ENCODE measurements around the gene MPDZ. TPM values are rescaled to one million over a fixed set of nuclear protein-coding genes. Genes with fewer than 3 reads are reported as not detected.
"Not testable (repeated sequence)": the region's sequence is repeated elsewhere in the genome, so short reads cannot be mapped to it uniquely, and the experiment has no call there.

Gene MPDZ
- total RNA-seq, 2 experiments from 2014 or later = not detected

GRCh38 chr9:13252852-13253251 lies 26.6 kb downstream of the MPDZ start:
- POLR2A ChIA-PET = no interaction called here
- ATAC-seq = no peak

GRCh38 chr9:13244181-13244580 lies 35.3 kb downstream of the MPDZ start:
- no peak overlapping the region for H3K4me3 Mint-ChIP-seq
- H3K36me3 Mint-ChIP-seq (ENCODE audit: low read depth) = no peaks in the 10 kb centered on the region
- POLR2A ChIA-PET = no interaction called here
- H3K27ac Mint-ChIP-seq = no peak overlapping the region
- H3K4me1 Mint-ChIP-seq (ENCODE audit: low read depth) = no peaks in the 10 kb centered on the region
- DNase-seq = no peak
- no peaks in the 10 kb centered on the region for H3K9me3 Mint-ChIP-seq (ENCODE audit: insufficient read depth)
- no peaks in the 10 kb centered on the region for H3K27me3 Mint-ChIP-seq (ENCODE audit: low read depth)
- CTCF ChIA-PET = interaction anchor here (0.7 kb wide), 1 partner anchor 1708 kb away, joined by 3 read pairs; no protein-coding TSS in a partner anchor
- no peak for ATAC-seq

More at GRCh38 chr9:13252852-13253251, 26.6 kb downstream of the MPDZ start:
- no peaks in the 10 kb centered on the region for H3K36me3 Mint-ChIP-seq (ENCODE audit: low read depth)
- no peaks in the 10 kb centered on the region for H3K4me1 Mint-ChIP-seq (ENCODE audit: low read depth)
- H3K9me3 Mint-ChIP-seq (ENCODE audit: insufficient read depth) = peaks cover 3% of the 10 kb centered on the region
- H3K27ac Mint-ChIP-seq = no peak overlapping the region
- no peaks in the 10 kb centered on the region for H3K27me3 Mint-ChIP-seq (ENCODE audit: low read depth)
- CTCF ChIA-PET = no interaction called here
- H3K4me3 Mint-ChIP-seq = no peak overlapping the region
- no peak for DNase-seq

DNA sequence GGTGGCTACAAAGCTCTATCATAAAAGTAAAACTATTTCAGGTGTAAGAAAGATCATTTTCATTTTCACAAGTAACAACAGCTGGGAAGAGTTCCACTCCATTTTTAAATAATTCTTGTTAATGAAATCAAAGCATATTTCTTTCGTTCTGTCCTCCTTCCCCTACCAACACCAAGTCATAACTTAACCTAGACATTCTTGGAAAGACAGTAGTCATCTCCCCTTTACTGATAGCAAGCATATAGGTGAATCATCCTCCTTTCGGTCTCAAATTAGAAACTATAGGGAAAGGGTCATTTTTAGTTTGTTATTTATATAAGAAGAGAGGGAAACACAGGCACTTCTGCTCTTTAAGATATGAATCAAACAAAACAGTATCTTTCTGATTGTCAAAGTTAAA lies 38.2 kb downstream of the MPDZ start:
- H3K9me3 Mint-ChIP-seq (ENCODE audit: insufficient read depth) = no peaks in the 10 kb centered on the region
- CTCF ChIA-PET = no interaction called here

DNA sequence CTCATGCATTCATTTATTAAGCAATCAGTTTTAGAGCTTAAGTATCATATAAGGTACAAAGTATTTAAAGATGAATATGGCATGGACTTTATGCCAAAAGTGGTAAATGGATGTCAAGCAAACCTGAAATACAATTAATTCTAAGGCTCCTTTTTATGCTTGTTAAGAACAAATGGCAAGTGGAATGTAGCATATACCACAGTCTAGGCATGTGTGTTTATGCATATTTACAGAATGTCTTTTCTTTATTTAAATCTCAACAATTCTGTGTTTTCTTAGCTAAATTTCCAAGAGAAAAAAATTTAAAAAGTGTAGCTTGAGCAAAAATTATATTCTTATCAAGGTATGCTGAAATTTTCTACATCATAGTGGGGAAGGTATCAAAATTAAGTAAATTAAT lies 39.8 kb downstream of the MPDZ start:
- H3K4me3 Mint-ChIP-seq = no peak overlapping the region
- H3K4me1 Mint-ChIP-seq (ENCODE audit: low read depth) = no peaks in the 10 kb centered on the region
- ChIA-PET POLR2A (no interaction called here), CTCF (no interaction called here)
- H3K9me3 Mint-ChIP-seq (ENCODE audit: insufficient read depth) = no peaks in the 10 kb centered on the region
- H3K36me3 Mint-ChIP-seq (ENCODE audit: low read depth) = no peaks in the 10 kb centered on the region
- no peak overlapping the region for H3K27ac Mint-ChIP-seq
- DNase-seq (no peak), ATAC-seq (no peak)
- no peaks in the 10 kb centered on the region for H3K27me3 Mint-ChIP-seq (ENCODE audit: low read depth)

More for the DNA sequence above, 38.2 kb downstream of the MPDZ start:
- Mint-ChIP-seq H3K4me1 (ENCODE audit: low read depth) (no peaks in the 10 kb centered on the region), H3K27ac (no peak overlapping the region), H3K4me3 (no peak overlapping the region), H3K27me3 (ENCODE audit: low read depth) (no peaks in the 10 kb centered on the region), H3K36me3 (ENCODE audit: low read depth) (no peaks in the 10 kb centered on the region)
- POLR2A ChIA-PET = no interaction called here
- ATAC-seq (no peak), DNase-seq (no peak)

GRCh38 chr9:13239208-13239607 lies 40.3 kb downstream of the MPDZ start:
- Mint-ChIP-seq H3K27ac (no peak overlapping the region), H3K4me3 (no peak overlapping the region), H3K4me1 (ENCODE audit: low read depth) (no peaks in the 10 kb centered on the region), H3K36me3 (ENCODE audit: low read depth) (no peaks in the 10 kb centered on the region), H3K9me3 (ENCODE audit: insufficient read depth) (no peaks in the 10 kb centered on the region), H3K27me3 (ENCODE audit: low read depth) (no peaks in the 10 kb centered on the region)
- ChIA-PET CTCF (no interaction called here), POLR2A (no interaction called here)
- no peak for DNase-seq
- ATAC-seq = no peak

GRCh38 chr9:13234932-13235331 lies 44.6 kb downstream of the MPDZ start:
- Mint-ChIP-seq H3K4me1 (ENCODE audit: low read depth) (no peaks in the 10 kb centered on the region), H3K4me3 (no peak overlapping the region), H3K9me3 (ENCODE audit: insufficient read depth) (no peaks in the 10 kb centered on the region), H3K27me3 (ENCODE audit: low read depth) (no peaks in the 10 kb centered on the region), H3K36me3 (ENCODE audit: low read depth) (no peaks in the 10 kb centered on the region), H3K27ac (no peak overlapping the region)
- DNase-seq = no peak
- no peak for ATAC-seq
- POLR2A ChIA-PET = no interaction called here
- CTCF ChIA-PET = no interaction called here

DNA sequence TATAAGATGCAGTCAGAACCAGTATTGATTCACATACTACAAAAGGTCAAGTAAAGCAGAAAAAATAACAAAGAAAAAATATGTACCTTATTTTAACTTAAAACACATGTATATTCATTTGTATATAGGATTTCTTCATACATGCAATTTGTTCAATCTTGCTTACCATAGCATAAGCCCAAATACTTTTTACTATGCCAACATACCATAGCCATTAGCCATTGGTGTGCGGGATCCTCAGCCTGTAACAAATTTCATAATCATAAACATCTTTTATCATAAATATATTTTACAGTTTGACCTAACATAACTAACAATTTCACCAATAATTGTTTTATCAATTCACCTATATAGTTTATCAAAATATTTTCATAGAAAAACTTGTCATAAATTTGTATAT lies 51.1 kb downstream of the MPDZ start:
- Mint-ChIP-seq H3K4me3 (no peak overlapping the region), H3K27me3 (ENCODE audit: low read depth) (no peaks in the 10 kb centered on the region), H3K4me1 (ENCODE audit: low read depth) (no peaks in the 10 kb centered on the region), H3K36me3 (ENCODE audit: low read depth) (no peaks in the 10 kb centered on the region), H3K27ac (no peak overlapping the region), H3K9me3 (ENCODE audit: insufficient read depth) (no peaks in the 10 kb centered on the region)
- DNase-seq (no peak), ATAC-seq (no peak)
- CTCF ChIA-PET = no interaction called here
- POLR2A ChIA-PET = no interaction called here

DNA sequence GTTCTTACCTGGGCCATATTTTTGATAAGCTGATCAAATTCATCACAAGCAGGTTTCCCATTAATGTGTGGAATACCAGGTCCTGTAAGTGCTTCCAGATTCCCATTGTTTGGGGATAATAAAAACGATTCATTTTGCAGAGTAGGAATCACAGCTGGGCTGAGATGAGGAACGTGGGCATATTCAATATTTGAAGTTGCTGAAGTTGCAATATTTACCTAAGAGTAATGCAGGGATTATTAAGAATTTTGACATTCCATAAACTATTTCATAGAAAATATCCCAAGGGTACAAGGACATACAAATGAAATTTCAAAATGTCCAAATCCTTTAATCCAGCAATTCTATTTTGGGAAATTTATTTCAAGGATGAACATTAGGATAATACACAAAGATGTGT lies 55.1 kb downstream of the MPDZ start:
- no peak overlapping the region for H3K4me3 Mint-ChIP-seq
- DNase-seq = no peak
- no peaks in the 10 kb centered on the region for H3K36me3 Mint-ChIP-seq (ENCODE audit: low read depth)
- POLR2A ChIA-PET = no interaction called here
- ATAC-seq = no peak
- H3K4me1 Mint-ChIP-seq (ENCODE audit: low read depth) = no peaks in the 10 kb centered on the region
- H3K9me3 Mint-ChIP-seq (ENCODE audit: insufficient read depth) = no peaks in the 10 kb centered on the region
- CTCF ChIA-PET = no interaction called here
- H3K27ac Mint-ChIP-seq = no peak overlapping the region
- no peaks in the 10 kb centered on the region for H3K27me3 Mint-ChIP-seq (ENCODE audit: low read depth)

DNA sequence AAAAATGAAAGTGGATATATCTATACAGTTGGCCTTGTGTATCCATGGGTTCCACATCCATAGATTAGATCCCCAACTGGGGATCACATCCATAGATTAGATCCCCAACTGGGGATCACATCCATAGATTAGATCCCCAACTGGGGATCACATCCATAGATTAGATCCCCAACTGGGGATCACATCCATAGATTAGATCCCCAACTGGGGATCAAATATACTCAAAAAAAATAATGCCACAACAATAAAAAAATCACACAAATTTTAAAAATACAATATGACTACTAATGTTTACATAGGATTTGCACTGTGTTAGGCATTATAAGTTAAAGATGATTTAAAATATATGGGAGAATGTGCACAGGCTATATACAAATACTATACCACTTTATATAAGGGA lies 56.8 kb downstream of the MPDZ start:
- ATAC-seq; H3K27me3 Mint-ChIP-seq (ENCODE audit: low read depth); H3K36me3 Mint-ChIP-seq (ENCODE audit: low read depth); CTCF ChIA-PET; DNase-seq; H3K9me3 Mint-ChIP-seq (ENCODE audit: insufficient read depth); POLR2A ChIA-PET; H3K4me1 Mint-ChIP-seq (ENCODE audit: low read depth); H3K27ac Mint-ChIP-seq; H3K4me3 Mint-ChIP-seq: not testable (repeated sequence)

DNA sequence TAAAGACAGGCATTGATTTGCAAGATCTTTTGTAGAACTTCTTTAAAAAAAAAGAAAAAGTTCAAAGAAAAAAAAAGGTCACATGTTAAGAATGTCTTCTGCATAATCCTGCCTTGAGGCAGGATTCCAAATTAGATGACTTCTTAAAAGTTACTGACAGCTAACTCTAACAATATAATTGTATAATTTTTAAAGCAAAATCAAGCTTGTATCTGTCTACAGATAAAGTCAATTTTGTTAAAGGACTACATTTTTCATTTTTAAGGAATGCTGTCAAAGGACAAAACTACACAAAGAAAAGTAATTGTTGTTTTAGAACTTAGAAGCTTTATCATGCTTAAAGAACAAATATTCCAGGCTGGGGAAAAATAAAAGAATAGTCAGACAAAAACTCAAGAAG lies 57.8 kb downstream of the MPDZ start:
- H3K9me3 Mint-ChIP-seq (ENCODE audit: insufficient read depth) = no peaks in the 10 kb centered on the region

DNA sequence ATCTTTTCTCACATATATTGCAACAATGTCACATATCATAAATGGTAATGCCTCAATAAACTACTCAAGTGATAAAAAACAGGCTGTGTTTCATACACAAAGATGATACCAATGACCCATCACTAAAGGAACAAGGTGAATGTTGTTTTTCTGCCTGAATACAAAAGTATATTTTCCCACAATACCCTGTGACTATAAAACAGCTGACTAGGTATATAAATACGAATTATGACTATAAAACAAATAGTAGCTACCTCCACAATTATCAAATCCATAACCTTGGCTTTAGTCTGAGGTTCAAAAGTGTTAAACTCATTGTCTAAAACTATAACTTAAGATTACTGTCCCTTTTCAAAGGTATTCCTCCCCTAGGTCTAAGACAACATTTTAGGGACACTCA lies 58.7 kb downstream of the MPDZ start:
- H3K4me3 Mint-ChIP-seq = no peak overlapping the region
- DNase-seq (no peak), ATAC-seq (no peak)
- no peak overlapping the region for H3K27ac Mint-ChIP-seq
- H3K27me3 Mint-ChIP-seq (ENCODE audit: low read depth) = no peaks in the 10 kb centered on the region
- ChIA-PET POLR2A (no interaction called here), CTCF (no interaction called here)
- H3K9me3 Mint-ChIP-seq (ENCODE audit: insufficient read depth) = no peaks in the 10 kb centered on the region
- no peaks in the 10 kb centered on the region for H3K36me3 Mint-ChIP-seq (ENCODE audit: low read depth)
- no peaks in the 10 kb centered on the region for H3K4me1 Mint-ChIP-seq (ENCODE audit: low read depth)

More for the DNA sequence above, 57.8 kb downstream of the MPDZ start:
- H3K4me1 Mint-ChIP-seq (ENCODE audit: low read depth) = no peaks in the 10 kb centered on the region
- ATAC-seq (no peak), DNase-seq (no peak)
- no peaks in the 10 kb centered on the region for H3K36me3 Mint-ChIP-seq (ENCODE audit: low read depth)
- H3K4me3 Mint-ChIP-seq = no peak overlapping the region
- CTCF ChIA-PET = no interaction called here
- POLR2A ChIA-PET = no interaction called here
- no peak overlapping the region for H3K27ac Mint-ChIP-seq
- no peaks in the 10 kb centered on the region for H3K27me3 Mint-ChIP-seq (ENCODE audit: low read depth)

GRCh38 chr9:13215791-13216554 lies 63.5 kb downstream of the MPDZ start:
- CTCF ChIA-PET = no interaction called here
- POLR2A ChIA-PET = no interaction called here
- Mint-ChIP-seq H3K4me3 (no peak overlapping the region), H3K4me1 (ENCODE audit: low read depth) (no peaks in the 10 kb centered on the region), H3K27ac (no peak overlapping the region), H3K27me3 (ENCODE audit: low read depth) (no peaks in the 10 kb centered on the region), H3K9me3 (ENCODE audit: insufficient read depth) (no peaks in the 10 kb centered on the region), H3K36me3 (ENCODE audit: low read depth) (no peaks in the 10 kb centered on the region)
- DNase-seq (no peak), ATAC-seq (no peak)

DNA sequence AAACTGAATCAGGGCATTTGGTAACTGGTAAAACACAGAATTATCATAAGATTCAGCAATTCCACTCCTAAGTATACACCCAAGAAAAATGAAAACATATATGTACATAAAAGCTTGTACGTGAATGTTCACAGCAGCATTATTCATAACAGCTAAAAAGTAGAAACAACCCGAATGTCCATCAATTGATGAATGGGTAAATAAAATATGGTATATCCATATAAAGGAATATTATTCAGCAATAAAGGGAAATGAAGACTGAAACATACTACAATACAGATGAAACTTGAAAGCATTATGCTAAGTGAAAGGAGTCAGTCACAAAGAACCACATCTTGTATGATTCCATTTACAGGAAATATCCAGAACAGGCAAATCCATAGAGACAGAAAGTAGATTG lies 65.5 kb downstream of the MPDZ start:
- H3K27ac Mint-ChIP-seq = no peak overlapping the region
- H3K9me3 Mint-ChIP-seq (ENCODE audit: insufficient read depth) = no peaks in the 10 kb centered on the region
- DNase-seq (no peak), ATAC-seq (no peak)
- CTCF ChIA-PET = no interaction called here
- H3K27me3 Mint-ChIP-seq (ENCODE audit: low read depth) = no peaks in the 10 kb centered on the region
- no peak overlapping the region for H3K4me3 Mint-ChIP-seq
- no peaks in the 10 kb centered on the region for H3K4me1 Mint-ChIP-seq (ENCODE audit: low read depth)
- no peaks in the 10 kb centered on the region for H3K36me3 Mint-ChIP-seq (ENCODE audit: low read depth)
- POLR2A ChIA-PET = no interaction called here
